Endodermal cell (in vitro differentiated cells): ENCODE data around the gene DGKE. TPM values are rescaled to one million over a fixed set of nuclear protein-coding genes. Genes with fewer than 3 reads are reported as not detected.
A peak's percentile ranks its signal among the peaks of the same experiment; 100 is the strongest.

Experiments
- DNase-seq: peaks from one replicate; pipeline ENCODE4 v3.0.0-alpha.2; 2017
- H3K27ac ChIP-seq: 2 replicates; pipeline ENCODE4 v1.5.1; 2013; ENCODE audit warnings: mild to moderate bottlenecking, low read depth, low read length, moderate library complexity
- H3K27me3 ChIP-seq: 2 replicates; pipeline ENCODE4 v1.6.1; 2013; ENCODE audit warnings: mild to moderate bottlenecking, low read length, moderate library complexity; ENCODE audit not compliant: insufficient read depth, control insufficient read depth, poor library complexity, severe bottlenecking
- H3K36me3 ChIP-seq: 2 replicates; pipeline ENCODE4 v1.7.0; 2013; ENCODE audit warnings: mild to moderate bottlenecking, low read length, moderate library complexity; ENCODE audit not compliant: control insufficient read depth, insufficient read depth
- H3K4me1 ChIP-seq: one replicate; pipeline ENCODE4 v1.7.0; 2013; ENCODE audit warnings: low read length; ENCODE audit not compliant: control insufficient read depth, insufficient read depth
- H3K4me3 ChIP-seq: 2 replicates; pipeline ENCODE4 v1.5.1; 2013; ENCODE audit warnings: mild to moderate bottlenecking, low read length, moderate library complexity
- H3K9ac ChIP-seq: 2 replicates; pipeline ENCODE4 v1.6.1; 2013; ENCODE audit warnings: mild to moderate bottlenecking, low read length, moderate library complexity; ENCODE audit not compliant: poor library complexity, severe bottlenecking; ENCODE audit errors: extremely low read depth
- H3K9me3 ChIP-seq: 2 replicates; pipeline ENCODE4 v1.6.1; 2013; ENCODE audit warnings: mild to moderate bottlenecking, low read length, moderate library complexity; ENCODE audit not compliant: control insufficient read depth
- H3K27ac Mint-ChIP-seq: 2 replicates; pipeline ENCODE4 v1.8.0; 2020; ENCODE audit warnings: mixed read lengths
- H3K27me3 Mint-ChIP-seq: 2 replicates; pipeline ENCODE4 v1.8.0; 2021; ENCODE audit warnings: mild to moderate bottlenecking, mixed read lengths; ENCODE audit not compliant: insufficient read depth
- H3K36me3 Mint-ChIP-seq: 2 replicates; pipeline ENCODE4 v1.8.0; 2020; ENCODE audit warnings: low read depth, mixed read lengths
- H3K4me1 Mint-ChIP-seq: 2 replicates; pipeline ENCODE4 v1.8.0; 2020; ENCODE audit warnings: mixed read lengths
- H3K4me3 Mint-ChIP-seq: 2 replicates; pipeline ENCODE4 v1.8.0; 2020; ENCODE audit warnings: mild to moderate bottlenecking, moderate library complexity, mixed read lengths
- H3K9me3 Mint-ChIP-seq: 2 replicates; pipeline ENCODE4 v1.8.0; 2020; ENCODE audit warnings: mild to moderate bottlenecking, mixed read lengths
- WGBS, 2 experiments: methylation state at CpG; one replicate each; pipeline versions ENCODE4 v1.1.5 to v1.1.7; 2013; ENCODE audit warnings: missing lambda C conversion rate in 2 of 2, mixed read lengths in 1 of 2; ENCODE audit not compliant: insufficient coverage in 1 of 2, insufficient read length in 1 of 2; 5-methylcytosine and 5-hydroxymethylcytosine counted together
- total RNA-seq, 2 donors: library from RNA; stranded (reverse); fragmentation: NEBNext Ultra II Directional in 1 of 2; extraction: Animal tissue kit (Norgen Biotek cat#: 25700) in 1 of 2; gene quantifications; 2 replicates in 1 of 2; 3 replicates in 1 of 2; pipeline ENCODE4 v1.2.1, GENCODE V29; 2021
- TF ChIP-seq, protein P1 (sequence below): fragments of 200-600 bp; sonication (generic); conservative IDR thresholded peaks from 2 replicates; pipeline ENCODE4 v1.5.0; 2021; ENCODE audit warnings: antibody characterized with exemption, mild to moderate bottlenecking

Gene DGKE
- total RNA-seq, 2 donors from 2014 or later, result 3.5 to 7.1 TPM

DNA sequence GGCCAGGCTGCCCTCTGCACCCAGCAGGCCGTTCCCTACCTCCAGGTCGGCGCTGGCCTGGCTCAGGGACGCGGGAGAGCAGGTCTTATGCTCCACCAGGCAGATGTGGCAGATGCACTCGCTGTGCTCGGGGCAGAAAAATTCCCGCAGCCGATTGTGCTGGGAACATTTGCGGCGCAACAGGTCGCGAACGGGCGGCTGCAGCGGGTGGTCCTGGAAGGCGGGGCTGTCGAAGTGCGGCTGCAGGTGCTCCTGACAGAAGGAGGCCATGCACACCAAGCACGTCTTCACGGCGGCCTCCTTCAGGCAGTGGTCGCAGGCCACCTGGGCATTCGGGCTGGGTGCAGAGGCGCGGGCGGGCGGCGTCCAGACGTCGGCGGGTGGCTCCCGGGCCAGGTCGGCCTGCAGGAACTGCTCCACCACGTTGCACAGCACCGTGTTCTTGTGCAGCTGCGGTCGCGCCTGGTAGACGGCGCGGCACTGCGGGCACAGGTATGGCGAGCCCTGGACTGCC lies 79.5 kb downstream of the DGKE start:
- TF ChIP-seq, protein P1, sequence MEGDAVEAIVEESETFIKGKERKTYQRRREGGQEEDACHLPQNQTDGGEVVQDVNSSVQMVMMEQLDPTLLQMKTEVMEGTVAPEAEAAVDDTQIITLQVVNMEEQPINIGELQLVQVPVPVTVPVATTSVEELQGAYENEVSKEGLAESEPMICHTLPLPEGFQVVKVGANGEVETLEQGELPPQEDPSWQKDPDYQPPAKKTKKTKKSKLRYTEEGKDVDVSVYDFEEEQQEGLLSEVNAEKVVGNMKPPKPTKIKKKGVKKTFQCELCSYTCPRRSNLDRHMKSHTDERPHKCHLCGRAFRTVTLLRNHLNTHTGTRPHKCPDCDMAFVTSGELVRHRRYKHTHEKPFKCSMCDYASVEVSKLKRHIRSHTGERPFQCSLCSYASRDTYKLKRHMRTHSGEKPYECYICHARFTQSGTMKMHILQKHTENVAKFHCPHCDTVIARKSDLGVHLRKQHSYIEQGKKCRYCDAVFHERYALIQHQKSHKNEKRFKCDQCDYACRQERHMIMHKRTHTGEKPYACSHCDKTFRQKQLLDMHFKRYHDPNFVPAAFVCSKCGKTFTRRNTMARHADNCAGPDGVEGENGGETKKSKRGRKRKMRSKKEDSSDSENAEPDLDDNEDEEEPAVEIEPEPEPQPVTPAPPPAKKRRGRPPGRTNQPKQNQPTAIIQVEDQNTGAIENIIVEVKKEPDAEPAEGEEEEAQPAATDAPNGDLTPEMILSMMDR, result no peak
- Histone ChIP-seq H3K4me3 (peak overlapping the region; percentile 82), H3K27me3 (peaks cover 38% of the 10 kb centered on the region), H3K9ac (peak overlapping the region; percentile 25), H3K27ac (no peak overlapping the region), H3K36me3 (no peaks in the 10 kb centered on the region), H3K9me3 (peaks cover 12% of the 10 kb centered on the region), H3K4me1 (no peaks in the 10 kb centered on the region)
- peak; percentile 91 for DNase-seq
- WGBS, 2 experiments, result 9 to 18% methylated on average over 9 to 44 of the region's 44 CpGs
- Mint-ChIP-seq H3K27me3 (peaks cover 42% of the 10 kb centered on the region), H3K9me3 (peaks cover 6% of the 10 kb centered on the region), H3K27ac (peak overlapping the region; percentile 48), H3K36me3 (peaks cover 5% of the 10 kb centered on the region), H3K4me3 (peak overlapping the region; percentile 77), H3K4me1 (peaks cover 13% of the 10 kb centered on the region)

DNA sequence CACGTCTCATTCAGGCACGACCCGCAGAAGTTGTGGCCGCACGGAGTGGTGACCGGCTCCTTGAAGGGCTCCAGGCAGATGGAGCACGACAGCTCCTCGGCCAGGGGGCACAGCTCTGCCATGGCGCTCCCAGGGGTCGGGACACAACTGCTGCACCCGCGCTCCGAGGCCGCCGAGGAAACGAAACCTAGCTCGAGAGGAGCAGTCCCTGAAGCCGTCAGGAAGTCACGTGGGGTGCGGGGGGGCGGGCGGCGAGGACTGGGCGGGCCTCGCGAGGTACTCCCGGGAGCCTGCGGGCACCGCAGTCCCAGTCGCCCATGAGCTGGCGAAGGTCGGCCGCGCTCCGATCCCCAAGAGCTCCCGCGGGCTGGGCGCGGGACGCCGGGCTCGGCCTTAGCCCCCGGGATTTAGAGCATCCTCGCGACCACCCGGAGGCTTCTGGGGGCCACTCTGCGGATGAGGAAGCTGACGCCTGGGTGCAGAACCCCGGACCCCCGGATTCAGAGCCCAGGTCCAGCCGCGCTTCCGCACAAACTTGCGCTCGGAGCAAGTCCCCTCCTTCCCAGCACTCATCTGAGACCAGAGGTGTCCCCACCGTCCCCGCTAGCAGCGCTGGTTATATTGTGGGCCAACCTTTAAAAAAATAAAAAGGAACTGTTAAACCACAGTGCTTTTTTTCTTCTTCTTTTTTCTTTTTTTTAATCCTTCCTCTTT lies 80.1 kb downstream of the DGKE start, which contains the start of gene TRIM25:
TRIM25 (minus strand) TSS at position 183 of the 714 bp plus-strand sequence; CDS start at position 122, 61 bp downstream.
- Mint-ChIP-seq H3K9me3 (peaks cover 6% of the 10 kb centered on the region), H3K36me3 (peaks cover 3% of the 10 kb centered on the region), H3K4me1 (peaks cover 7% of the 10 kb centered on the region), H3K4me3 (peak within 1 kb of the TSS; percentile 77), H3K27ac (peak within 1 kb of the TSS; percentile 77), H3K27me3 (peaks cover 42% of the 10 kb centered on the region)
- Histone ChIP-seq H3K27ac (no peak within 1 kb of the TSS), H3K4me3 (peak within 1 kb of the TSS; percentile 82), H3K36me3 (no peaks in the 10 kb centered on the region), H3K9ac (peak within 1 kb of the TSS; percentile 59), H3K4me1 (no peaks in the 10 kb centered on the region), H3K27me3 (peaks cover 38% of the 10 kb centered on the region), H3K9me3 (peaks cover 12% of the 10 kb centered on the region)
- peak; percentile 98 for DNase-seq
- whole genome bisulfite sequencing, 2 experiments, result 0 to 1% methylated on average over 15 to 58 of the region's 58 CpGs
- TF ChIP-seq, protein P1, result no peak

DNA sequence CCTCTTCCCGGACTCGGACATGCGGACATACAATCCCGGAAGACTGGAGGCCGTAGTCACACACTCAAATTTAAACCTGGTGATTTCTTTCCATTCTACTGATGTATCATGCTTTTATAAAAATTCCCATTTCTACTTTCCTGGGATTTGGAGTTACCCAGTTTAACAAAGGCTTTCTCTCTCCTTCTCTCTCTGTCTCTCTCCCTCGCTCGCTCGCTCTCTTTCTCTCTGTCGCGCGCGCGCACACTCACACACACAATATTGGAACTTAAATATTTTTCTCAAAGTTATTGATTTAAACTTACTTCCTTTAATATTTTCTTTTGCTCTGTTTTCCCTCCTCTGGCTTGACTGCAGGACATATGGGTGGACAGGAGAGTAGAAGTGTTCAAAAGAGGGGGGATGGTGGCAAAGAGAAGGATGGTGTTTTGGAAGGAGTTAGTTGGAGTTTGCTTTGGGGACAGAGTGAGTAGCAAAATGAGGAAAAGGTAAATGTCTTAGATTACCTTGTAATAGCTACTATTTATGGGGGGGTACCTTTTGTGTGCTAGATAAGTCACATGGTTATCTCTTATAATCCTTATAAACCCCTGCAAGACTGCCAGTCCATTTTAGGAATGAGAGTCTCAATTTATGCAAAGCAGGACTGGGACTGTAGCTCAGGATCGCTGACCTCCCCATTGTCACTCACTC lies 80.8 kb downstream of the DGKE start:
- Histone ChIP-seq H3K36me3 (no peaks in the 10 kb centered on the region), H3K4me1 (no peaks in the 10 kb centered on the region), H3K27ac (no peak overlapping the region), H3K9ac (peak overlapping the region; percentile 59), H3K27me3 (peaks cover 38% of the 10 kb centered on the region), H3K4me3 (peak overlapping the region; percentile 82), H3K9me3 (peaks cover 12% of the 10 kb centered on the region)
- Mint-ChIP-seq H3K4me1 (peaks cover 6% of the 10 kb centered on the region), H3K9me3 (peaks cover 8% of the 10 kb centered on the region), H3K36me3 (peaks cover 3% of the 10 kb centered on the region), H3K27ac (peak overlapping the region; percentile 77), H3K4me3 (peak overlapping the region; percentile 77), H3K27me3 (peaks cover 42% of the 10 kb centered on the region)
- DNase-seq, result no peak
- WGBS, 2 experiments, result 26 to 36% methylated on average over 14 of the region's 14 CpGs
- TF ChIP-seq, protein P1, result no peak
